Endothelial cell of umbilical vein (primary cell): Measurements from ENCODE around the gene VPS8. TPM values are rescaled to one million over a fixed set of nuclear protein-coding genes. Genes with fewer than 3 reads are reported as not detected.
A peak's percentile ranks its signal among the peaks of the same experiment; 100 is the strongest.

Experiments used
- BruUV-seq: library from RNA; stranded (reverse); fragments of 400-500 nt; replicated peaks from 2 replicates; lab custom pipeline; 2021; lab: Mats Ljungman, UMichigan
- CTCF ChIA-PET: fragments of 300-600, 350-600 bp; sonication (Branson Sonifier 250); formaldehyde crosslinking; loops from one replicate; lab custom pipeline; 2021; ENCODE audit warnings: antibody characterized with exemption, inconsistent platforms; lab: Charles Lee
- POLR2A ChIA-PET: fragments of 300-600, 350-600 bp; sonication (Branson Sonifier 250); formaldehyde crosslinking; loops from one replicate; lab custom pipeline; 2021; ENCODE audit warnings: antibody characterized with exemption, inconsistent platforms; lab: Charles Lee
- DNase-seq: peaks from one replicate; pipeline ENCODE4 v3.0.0-alpha.2; 2011; ENCODE audit warnings: low read depth, low spot score
- FAIRE-seq: peaks from 2 replicates; lab custom pipeline; 2011; peaks lifted over from hg19 to GRCh38; lab: Jason Lieb, UNC
- H2AFZ ChIP-seq: 2 replicates; pipeline ENCODE4 v1.6.0; 2012; ENCODE audit warnings: low read depth, low read length, control low read depth, inconsistent platforms
- H3K27ac ChIP-seq: 2 replicates; pipeline ENCODE4 v1.5.1; 2011; ENCODE audit warnings: low read depth, mild to moderate bottlenecking, control low read depth, low read length, moderate library complexity; ENCODE audit not compliant: insufficient read depth
- H3K27me3 ChIP-seq, 2 experiments: 2 replicates each; pipeline versions ENCODE4 v1.6.0 to v1.6.1; 2011; ENCODE audit warnings: low read length in 2 of 2, mixed read lengths in 1 of 2; ENCODE audit not compliant: control insufficient read depth in 2 of 2, insufficient read depth in 2 of 2
- H3K36me3 ChIP-seq, 2 experiments: 2 replicates in 1 of 2; 3 replicates in 1 of 2; pipeline ENCODE4 v1.5.1; 2011; ENCODE audit warnings: low read length in 2 of 2, mild to moderate bottlenecking in 1 of 2, moderate library complexity in 1 of 2; ENCODE audit not compliant: control insufficient read depth in 2 of 2, insufficient read depth in 2 of 2; ENCODE audit errors: extremely low read depth in 1 of 2
- H3K4me1 ChIP-seq: 3 replicates; pipeline ENCODE4 v1.5.1; 2011; ENCODE audit warnings: mild to moderate bottlenecking, low read length; ENCODE audit not compliant: control insufficient read depth, insufficient read depth; ENCODE audit errors: extremely low read depth
- H3K4me2 ChIP-seq: 2 replicates; pipeline ENCODE4 v1.6.1; 2011; ENCODE audit warnings: low read length, control low read depth, mixed read lengths; ENCODE audit not compliant: insufficient read depth
- H3K4me3 ChIP-seq, 3 experiments: fragments of 200-600 bp in 1 of 3; sonication (generic), shearing (Covaris generic) in 1 of 3; replicated peaks in 1 of 3; 2 replicates each; pipeline ENCODE4 v1.5.1; 2011 to 2016; ENCODE audit warnings: control low read depth in 3 of 3, low read length in 3 of 3, mild to moderate bottlenecking in 2 of 3, inconsistent platforms in 1 of 3, low read depth in 1 of 3, moderate library complexity in 1 of 3; ENCODE audit not compliant: insufficient read depth in 1 of 3
- H3K79me2 ChIP-seq: 2 replicates; pipeline ENCODE4 v1.6.0; 2012; ENCODE audit warnings: low read length, inconsistent platforms; ENCODE audit not compliant: control insufficient read depth, insufficient read depth
- H3K9ac ChIP-seq: replicated peaks from 2 replicates; pipeline ENCODE3; 2011; ENCODE audit warnings: low read length, control low read depth; ENCODE audit not compliant: insufficient read depth; ENCODE audit errors: extremely low read depth
- H3K9me1 ChIP-seq: replicated peaks from 3 replicates; pipeline ENCODE4 v1.6.0; 2011; ENCODE audit warnings: mild to moderate bottlenecking, low read length; ENCODE audit not compliant: control insufficient read depth, insufficient read depth; ENCODE audit errors: extremely low read depth
- H3K9me3 ChIP-seq: replicated peaks from 2 replicates; pipeline ENCODE4 v1.5.1; 2012; ENCODE audit warnings: low read length, inconsistent platforms; ENCODE audit not compliant: control insufficient read depth, insufficient read depth
- H4K20me1 ChIP-seq: replicated peaks from 2 replicates; pipeline ENCODE3; 2011; ENCODE audit warnings: mild to moderate bottlenecking, low read length; ENCODE audit not compliant: control insufficient read depth, insufficient read depth; ENCODE audit errors: extremely low read depth
- CTCF ChIP-seq, 2 donors: IDR thresholded peaks; 1 replicate in 1 of 2; 2 replicates in 1 of 2; pipeline ENCODE4 v1.5.1; 2011; ENCODE audit warnings: low read length in 2 of 2, mild to moderate bottlenecking in 2 of 2, moderate library complexity in 2 of 2, control low read depth in 1 of 2, inconsistent platforms in 1 of 2, low read depth in 1 of 2; ENCODE audit not compliant: insufficient read depth in 1 of 2; ENCODE audit errors: extremely low read depth in 1 of 2
- EZH2 ChIP-seq: IDR thresholded peaks from 2 replicates; pipeline ENCODE4 v1.6.1; 2012; ENCODE audit warnings: borderline replicate concordance, low read depth, mild to moderate bottlenecking, moderate library complexity, low read length, inconsistent platforms; ENCODE audit not compliant: severe bottlenecking
- FOS ChIP-seq: IDR thresholded peaks from 2 replicates; pipeline ENCODE4 v1.6.1; 2011; ENCODE audit warnings: mild to moderate bottlenecking, low read length, moderate library complexity, borderline replicate concordance; ENCODE audit not compliant: insufficient read depth
- GATA2 ChIP-seq: IDR thresholded peaks from 2 replicates; pipeline ENCODE4 v1.7.0; 2011; ENCODE audit warnings: low read depth, mild to moderate bottlenecking, moderate library complexity, mixed read lengths, low read length; ENCODE audit not compliant: insufficient read length, insufficient read depth
- JUN ChIP-seq: IDR thresholded peaks from 2 replicates; pipeline ENCODE4 v1.6.1; 2011; ENCODE audit warnings: borderline replicate concordance, low read depth; ENCODE audit not compliant: insufficient read length, insufficient read depth
- MAX ChIP-seq: IDR thresholded peaks from 2 replicates; pipeline ENCODE4 v1.6.1; 2011; ENCODE audit not compliant: insufficient read depth, insufficient read length
- MYC ChIP-seq: IDR thresholded peaks from one replicate; pipeline ENCODE4 v1.6.1; 2011; ENCODE audit warnings: mild to moderate bottlenecking, low read depth, low read length
- POLR2A ChIP-seq: IDR thresholded peaks from 2 replicates; pipeline ENCODE4 v1.6.1; 2012; ENCODE audit warnings: low read depth, mild to moderate bottlenecking, control low read depth, low read length
- POLR2AphosphoS5 ChIP-seq: IDR thresholded peaks from 2 replicates; pipeline ENCODE4 v1.6.1; 2012; ENCODE audit warnings: low read depth, mild to moderate bottlenecking, control low read depth, low read length, moderate library complexity; ENCODE audit not compliant: insufficient read depth
- dilution Hi-C: fragments of 300-500 bp; cut with MboI; formaldehyde crosslinking; loops from one replicate; pipeline ENCODE4 v1.15.0; 2019; ENCODE audit warnings: low sequenced_read_pairs; ENCODE audit not compliant: extremely low pct_ligation_motif_present
- intact Hi-C: fragments of 100-400 bp; cut with micrococcal nuclease; formaldehyde crosslinking; loops from one replicate; pipeline ENCODE4 v1.10.0; 2022
- polyA plus RNA-seq, 4 experiments: library from polyadenylated mRNA; depleted of rRNA in 3 of 4; stranded (reverse) in 3 of 4; unstranded in 1 of 4; fragments of >200 nt; gene quantifications; 2 replicates each; pipeline versions ENCODE4 v1.2.1 to v1.2.3, GENCODE V29; 2011 to 2012; ENCODE audit warnings: missing spikeins in 1 of 4
- total RNA-seq: library from RNA; stranded (reverse); gene quantifications from 2 replicates; pipeline ENCODE4 v1.2.3, GENCODE V29; 2021

The VPS8 gene
- total and polyA plus RNA-seq, 2 donors (not counting 3 experiments of a cell fraction or from before 2014, with no cell fraction given) = 13.7 to 51.6 TPM

GRCh38 chr3:184785890-184786279 is 26.1 kb upstream of the VPS8 start:
- CTCF ChIA-PET = interaction anchor here (1.1 to 1.2 kb wide), 4 partner anchors 8 to 241 kb away, joined by 3 to 10 read pairs (median 4); no protein-coding TSS in a partner anchor
- dilution Hi-C loops (no loop called here), intact Hi-C loops (no loop called here)
- no TSS peak for BruUV-seq
- H3K9me1 ChIP-seq = no peaks in the 10 kb centered on the region
- H3K36me3 ChIP-seq = no peaks in the 10 kb centered on the region
- POLR2A ChIA-PET = no interaction called here
- H3K4me3 ChIP-seq = no peak overlapping the region
- no peak overlapping the region for H3K27ac ChIP-seq
- H3K4me1 ChIP-seq = no peaks in the 10 kb centered on the region
- no peaks in the 10 kb centered on the region for H3K9me3 ChIP-seq
- DNase-seq (no peak), FAIRE-seq (no peak)
- no peak for TF ChIP-seq POLR2AphosphoS5
- H3K79me2 ChIP-seq = no peaks in the 10 kb centered on the region
- H4K20me1 ChIP-seq = no peaks in the 10 kb centered on the region
- no peak overlapping the region for H2AFZ ChIP-seq
- no peak overlapping the region for H3K9ac ChIP-seq
- peaks cover 3 to 12% of the 10 kb centered on the region in 2 experiments for H3K27me3 ChIP-seq
- H3K4me2 ChIP-seq = no peak overlapping the region

GRCh38 chr3:184786280-184786941 is 25.6 kb upstream of the VPS8 start:
- intact Hi-C loops (no loop called here), dilution Hi-C loops (no loop called here)
- Histone ChIP-seq H3K36me3 (no peaks in the 10 kb centered on the region), H2AFZ (peak overlapping the region; percentile 32), H3K4me1 (no peaks in the 10 kb centered on the region), H3K9me1 (no peaks in the 10 kb centered on the region), H3K9me3 (no peaks in the 10 kb centered on the region), H3K27ac (no peak overlapping the region), H3K4me2 (no peak overlapping the region), H3K79me2 (no peaks in the 10 kb centered on the region), H4K20me1 (no peaks in the 10 kb centered on the region), H3K27me3 (peaks cover 3 to 12% of the 10 kb centered on the region in 2 experiments), H3K4me3 (no peak overlapping the region), H3K9ac (no peak overlapping the region)
- peak; percentile 70 for FAIRE-seq
- DNase-seq = no peak
- no TSS peak for BruUV-seq
- ChIA-PET POLR2A (no interaction called here), CTCF (interaction anchor here (0.7 to 1.2 kb wide), 7 partner anchors 9 to 402 kb away, joined by 3 to 10 read pairs (median 3); no protein-coding TSS in a partner anchor)
- no peak for TF ChIP-seq CTCF (IDR thresholded peaks at IDR 0.05; ENCODE audit: extremely low read depth in 1 of 2, insufficient read depth in 1 of 2, low read depth in 1 of 2, low read length in 2 of 2)
- TF ChIP-seq MAX = no peak
- TF ChIP-seq GATA2 = no peak
- no peak for TF ChIP-seq MYC
- no peak for TF ChIP-seq FOS
- no peak for TF ChIP-seq EZH2
- TF ChIP-seq JUN = no peak
- TF ChIP-seq POLR2AphosphoS5 = no peak
- TF ChIP-seq POLR2A = no peak
